ENCODE measurements around the gene SYTL3.

Gene SYTL3

GRCh38 chr6:158715330-158716311 is 65.8 kb downstream of the SYTL3 start:
- Histone ChIP-seq H3K27me3 (ENCODE audit: insufficient read depth, low read length, poor library complexity) (no peaks in the 10 kb centered on the region), H3K9ac (ENCODE audit: low read depth, low read length) (no peak overlapping the region), H3K4me1 (ENCODE audit: insufficient read depth, low read length) (no peaks in the 10 kb centered on the region), H3K27ac (ENCODE audit: low read length) (no peak overlapping the region), H3K9me3 (ENCODE audit: insufficient read depth, low read length, severe bottlenecking) (no peaks in the 10 kb centered on the region), H4K20me1 (ENCODE audit: insufficient read depth, low read length) (no peaks in the 10 kb centered on the region), H3K4me3 (ENCODE audit: low read depth in 1 of 2, low read length in 2 of 2) (no peak overlapping the region), H3K79me2 (ENCODE audit: insufficient read depth, low read length) (no peaks in the 10 kb centered on the region), H3K4me2 (ENCODE audit: insufficient read depth, low read length) (no peak overlapping the region), H3K36me3 (ENCODE audit: insufficient read depth, low read length) (no peaks in the 10 kb centered on the region), H2AFZ (ENCODE audit: low read depth, low read length) (no peak overlapping the region)
- TF ChIP-seq, protein P1, sequence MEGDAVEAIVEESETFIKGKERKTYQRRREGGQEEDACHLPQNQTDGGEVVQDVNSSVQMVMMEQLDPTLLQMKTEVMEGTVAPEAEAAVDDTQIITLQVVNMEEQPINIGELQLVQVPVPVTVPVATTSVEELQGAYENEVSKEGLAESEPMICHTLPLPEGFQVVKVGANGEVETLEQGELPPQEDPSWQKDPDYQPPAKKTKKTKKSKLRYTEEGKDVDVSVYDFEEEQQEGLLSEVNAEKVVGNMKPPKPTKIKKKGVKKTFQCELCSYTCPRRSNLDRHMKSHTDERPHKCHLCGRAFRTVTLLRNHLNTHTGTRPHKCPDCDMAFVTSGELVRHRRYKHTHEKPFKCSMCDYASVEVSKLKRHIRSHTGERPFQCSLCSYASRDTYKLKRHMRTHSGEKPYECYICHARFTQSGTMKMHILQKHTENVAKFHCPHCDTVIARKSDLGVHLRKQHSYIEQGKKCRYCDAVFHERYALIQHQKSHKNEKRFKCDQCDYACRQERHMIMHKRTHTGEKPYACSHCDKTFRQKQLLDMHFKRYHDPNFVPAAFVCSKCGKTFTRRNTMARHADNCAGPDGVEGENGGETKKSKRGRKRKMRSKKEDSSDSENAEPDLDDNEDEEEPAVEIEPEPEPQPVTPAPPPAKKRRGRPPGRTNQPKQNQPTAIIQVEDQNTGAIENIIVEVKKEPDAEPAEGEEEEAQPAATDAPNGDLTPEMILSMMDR (IDR thresholded peaks at IDR 0.05; ENCODE audit: borderline replicate concordance, extremely low read depth, low read length, poor library complexity, severe bottlenecking): no peak
- no peak for TF ChIP-seq EZH2 (IDR thresholded peaks at IDR 0.05; ENCODE audit: borderline replicate concordance, low read depth, low read length, severe bottlenecking)
- DNase-seq: no peak
- no peak for ATAC-seq (ENCODE audit: insufficient read depth, low read depth)

- Histone ChIP-seq H3K36me3 (ENCODE audit: insufficient read depth, low read length) (no peaks in the 10 kb centered on the region), H3K4me3 (ENCODE audit: low read depth in 1 of 2, low read length in 2 of 2) (no peak overlapping the region), H3K9me3 (ENCODE audit: insufficient read depth, low read length, severe bottlenecking) (no peaks in the 10 kb centered on the region), H3K79me2 (ENCODE audit: insufficient read depth, low read length) (no peaks in the 10 kb centered on the region), H4K20me1 (ENCODE audit: insufficient read depth, low read length) (no peaks in the 10 kb centered on the region), H2AFZ (ENCODE audit: low read depth, low read length) (no peak overlapping the region), H3K27me3 (ENCODE audit: insufficient read depth, low read length, poor library complexity) (no peaks in the 10 kb centered on the region), H3K27ac (ENCODE audit: low read length) (no peak overlapping the region), H3K4me2 (ENCODE audit: insufficient read depth, low read length) (no peak overlapping the region), H3K9ac (ENCODE audit: low read depth, low read length) (no peak overlapping the region), H3K4me1 (ENCODE audit: insufficient read depth, low read length) (no peaks in the 10 kb centered on the region)
- ATAC-seq (ENCODE audit: insufficient read depth, low read depth) (peak; percentile 44; the same call in 1 of the 3 replicates), DNase-seq (no peak)
- TF ChIP-seq, protein P1 (IDR thresholded peaks at IDR 0.05; ENCODE audit: borderline replicate concordance, extremely low read depth, low read length, poor library complexity, severe bottlenecking): no peak
- no peak for TF ChIP-seq EZH2 (IDR thresholded peaks at IDR 0.05; ENCODE audit: borderline replicate concordance, low read depth, low read length, severe bottlenecking)
These were observed 67.8 kb downstream of the SYTL3 start for GRCh38 chr6:158717341-158718330.

GRCh38 chr6:158718461-158719046 is 68.7 kb downstream of the SYTL3 start:
- H3K9ac ChIP-seq (ENCODE audit: low read depth, low read length): no peak overlapping the region

More at GRCh38 chr6:158718461-158719046, 68.7 kb downstream of the SYTL3 start:
- Histone ChIP-seq H3K4me3 (ENCODE audit: low read depth in 1 of 2, low read length in 2 of 2) (no peak overlapping the region), H3K9me3 (ENCODE audit: insufficient read depth, low read length, severe bottlenecking) (no peaks in the 10 kb centered on the region), H3K27me3 (ENCODE audit: insufficient read depth, low read length, poor library complexity) (no peaks in the 10 kb centered on the region), H3K36me3 (ENCODE audit: insufficient read depth, low read length) (no peaks in the 10 kb centered on the region), H3K79me2 (ENCODE audit: insufficient read depth, low read length) (no peaks in the 10 kb centered on the region), H3K27ac (ENCODE audit: low read length) (no peak overlapping the region), H2AFZ (ENCODE audit: low read depth, low read length) (no peak overlapping the region), H3K4me1 (ENCODE audit: insufficient read depth, low read length) (no peaks in the 10 kb centered on the region), H3K4me2 (ENCODE audit: insufficient read depth, low read length) (no peak overlapping the region), H4K20me1 (ENCODE audit: insufficient read depth, low read length) (no peaks in the 10 kb centered on the region)
- no peak for DNase-seq
- peak; percentile 34; the same call in 1 of the 3 replicates for ATAC-seq (ENCODE audit: insufficient read depth, low read depth)
- no peak for TF ChIP-seq EZH2 (IDR thresholded peaks at IDR 0.05; ENCODE audit: borderline replicate concordance, low read depth, low read length, severe bottlenecking)
- TF ChIP-seq, protein P1 (IDR thresholded peaks at IDR 0.05; ENCODE audit: borderline replicate concordance, extremely low read depth, low read length, poor library complexity, severe bottlenecking): peak; percentile 55
